HepG2 (cell line): Measurements from ENCODE around the gene GJD3. TPM values are rescaled to one million over a fixed set of nuclear protein-coding genes. Genes with fewer than 3 reads are reported as not detected.

Experiments used
- ATF7-NPFF ChIP-seq: sonication (generic); formaldehyde crosslinking; IDR thresholded peaks from 2 replicates; pipeline ENCODE4 v1.8.1; 2023; ENCODE audit warnings: mild to moderate bottlenecking, low read depth, missing genetic modification reagents, moderate library complexity
- ELF1 ChIP-seq: sonication (generic); formaldehyde crosslinking; IDR thresholded peaks from 2 replicates; pipeline ENCODE4 v1.4.0; 2020; ENCODE audit warnings: missing genetic modification reagents
- GMEB1 ChIP-seq: sonication (generic); formaldehyde crosslinking; IDR thresholded peaks from 2 replicates; pipeline ENCODE4 v1.5.1; 2020; ENCODE audit warnings: missing genetic modification reagents, mild to moderate bottlenecking, borderline replicate concordance
- HIVEP1 ChIP-seq: sonication (generic); formaldehyde crosslinking; IDR thresholded peaks from 2 replicates; pipeline ENCODE4 v1.4.0; 2020; ENCODE audit warnings: mild to moderate bottlenecking, missing genetic modification reagents
- ISL2 ChIP-seq: sonication (generic); formaldehyde crosslinking; IDR thresholded peaks from 2 replicates; pipeline ENCODE4 v1.5.0; 2020; ENCODE audit warnings: missing genetic modification reagents
- KDM3A ChIP-seq: IDR thresholded peaks from 2 replicates; pipeline ENCODE4 v1.6.1; 2018; ENCODE audit warnings: low read depth, missing compliant biosample characterization
- LCORL ChIP-seq, 2 experiments: fragments of 450-650 bp in 1 of 2; sonication (generic) in 1 of 2; formaldehyde crosslinking in 1 of 2; IDR thresholded peaks; 2 replicates each; pipeline versions ENCODE4 v1.5.0 to v1.6.1; 2017 to 2020; ENCODE audit warnings: antibody characterized with exemption in 1 of 2, missing genetic modification reagents in 1 of 2
- MBD4 ChIP-seq: IDR thresholded peaks from 2 replicates; pipeline ENCODE4 v1.6.1; 2012; ENCODE audit warnings: low read length, inconsistent platforms, borderline replicate concordance
- MXD4 ChIP-seq: IDR thresholded peaks from 2 replicates; pipeline ENCODE4 v1.6.1; 2016; ENCODE audit warnings: mild to moderate bottlenecking, missing biosample characterization, missing genetic modification reagents
- NR3C1 ChIP-seq: sonication (generic); formaldehyde crosslinking; IDR thresholded peaks from 2 replicates; pipeline ENCODE4 v1.4.0; 2020; ENCODE audit warnings: missing genetic modification reagents
- SAP130 ChIP-seq: IDR thresholded peaks from 2 replicates; pipeline ENCODE4 v1.6.1; 2016; ENCODE audit warnings: low read depth
- SP140L ChIP-seq: sonication (generic); formaldehyde crosslinking; IDR thresholded peaks from 2 replicates; pipeline ENCODE4 v1.4.0; 2020; ENCODE audit warnings: missing genetic modification reagents, borderline replicate concordance
- TSC22D2 ChIP-seq: sonication (generic); formaldehyde crosslinking; IDR thresholded peaks from 2 replicates; pipeline ENCODE4 v1.5.1; 2020; ENCODE audit warnings: missing genetic modification reagents, mild to moderate bottlenecking, borderline replicate concordance
- UBTF ChIP-seq: sonication (generic); formaldehyde crosslinking; IDR thresholded peaks from 2 replicates; pipeline ENCODE4 v1.4.0; 2020; ENCODE audit warnings: mild to moderate bottlenecking, missing genetic modification reagents
- ZHX1 ChIP-seq: sonication (generic); formaldehyde crosslinking; IDR thresholded peaks from 2 replicates; pipeline ENCODE4 v1.8.1; 2022; ENCODE audit warnings: low read depth, mild to moderate bottlenecking, missing genetic modification reagents
- ZMYM3 ChIP-seq: sonication (generic); formaldehyde crosslinking; IDR thresholded peaks from 2 replicates; pipeline ENCODE4 v1.5.1; 2020; ENCODE audit warnings: mild to moderate bottlenecking, missing genetic modification reagents
- ZNF546 ChIP-seq: sonication (generic); formaldehyde crosslinking; conservative IDR thresholded peaks from 2 replicates; pipeline ENCODE4 v1.8.1; 2023; ENCODE audit warnings: mild to moderate bottlenecking, missing genetic modification reagents
- ZNF691 ChIP-seq: sonication (generic); formaldehyde crosslinking; IDR thresholded peaks from 2 replicates; pipeline ENCODE4 v1.4.0; 2020; ENCODE audit warnings: missing genetic modification reagents, low read depth, mild to moderate bottlenecking, borderline replicate concordance
- ZNF773 ChIP-seq: sonication (generic); formaldehyde crosslinking; IDR thresholded peaks from 2 replicates; pipeline ENCODE4 v1.4.0; 2020; ENCODE audit warnings: missing genetic modification reagents, borderline replicate concordance
- polyA plus RNA-seq, 8 experiments: library from polyadenylated mRNA; depleted of rRNA in 3 of 8; stranded (reverse) in 7 of 8; unstranded in 1 of 8; fragments of >200 nt; fragmentation: Illumina TruSeq in 4 of 8; extraction: Trizol in 4 of 8; gene quantifications; 2 replicates each; pipeline versions ENCODE4 v1.2.1 to v1.2.3, GENCODE V29; 2011 to 2016; ENCODE audit warnings: low read depth in 4 of 8, missing spikeins in 1 of 8, mixed read lengths in 1 of 8; ENCODE audit not compliant: insufficient read depth in 1 of 8
- total RNA-seq, 5 experiments: library from RNA; depleted of rRNA; stranded (reverse); fragments of >200 nt; fragmentation: Illumina TruSeq; extraction: Trizol; gene quantifications; 2 replicates each; pipeline ENCODE4 v1.2.3, GENCODE V29; 2016; ENCODE audit warnings: low read depth in 1 of 5

The GJD3 gene
- total and polyA plus RNA-seq, 2 of the 13 experiments (the other 11 are each of a cell fraction or from before 2014, with no cell fraction given) = not detected

- peak; percentile 40; the same call in 1 of the 2 replicates for TF ChIP-seq ZNF691
- TF ChIP-seq KDM3A (CRISPR knock-in tag) = peak; percentile 57; the same call in 1 of the 2 replicates
- no peak for TF ChIP-seq ZNF773
- TF ChIP-seq GMEB1 = peak; percentile 59; the same call in 1 of the 2 replicates
- TF ChIP-seq ISL2 (CRISPR knock-in tag) = peak; percentile 52; the same call in 1 of the 2 replicates
- TF ChIP-seq NR3C1 (CRISPR knock-in tag) = no peak
- TF ChIP-seq LCORL (IDR thresholded peaks at IDR 0.05) = no peak
- TF ChIP-seq LCORL (CRISPR knock-in tag; IDR thresholded peaks at IDR 0.05) = peak; percentile 81
- TF ChIP-seq ZNF546 (CRISPR knock-in tag) = peak; percentile 74; the same call in 1 of the 2 replicates
- peak; percentile 82 for TF ChIP-seq ATF7-NPFF
- peak; percentile 78 for TF ChIP-seq SAP130
- TF ChIP-seq MXD4 = peak; percentile 67
- TF ChIP-seq UBTF (CRISPR knock-in tag) = peak; percentile 74
- TF ChIP-seq ELF1 (CRISPR knock-in tag) = peak; percentile 59
- no peak; the same call in 1 of the 2 replicates for TF ChIP-seq ZMYM3 (CRISPR knock-in tag)
- TF ChIP-seq MBD4 = no peak
- TF ChIP-seq HIVEP1 (CRISPR knock-in tag) = peak; percentile 90
- no peak for TF ChIP-seq TSC22D2
- TF ChIP-seq ZHX1 (CRISPR knock-in tag) = 0 out of 2 replicates have a peak, but pooled peaks have one; percentile 60
- no peak for TF ChIP-seq SP140L
Observed at GRCh38 chr17:40345161-40345993, 19.2 kb downstream of the GJD3 start (continued).
